HepG2 (cell line): ENCODE results near the gene THSD4. TPM values are rescaled to one million over a fixed set of nuclear protein-coding genes. Genes with fewer than 3 reads are reported as not detected.

Experiments
- ATAC-seq: fragments of 200-7000 bp; cut with Tn5 transposase; 3 replicates; pipeline ENCODE4 v1.9.1; 2020; ENCODE audit warnings: mild to moderate bottlenecking, moderate library complexity
- BruUV-seq: library from RNA; stranded (reverse); fragments of 400-500 nt; replicated peaks from 2 replicates; lab custom pipeline; 2021; lab: Mats Ljungman, UMichigan
- CTCF ChIA-PET: fragments of 300-600 bp; formaldehyde crosslinking; extraction: SDS; loops from one replicate; lab custom pipeline; 2021; ENCODE audit warnings: low total read pairs, inconsistent platforms, low intra/inter-chr PET ratio; lab: Yijun Ruan, JAX
- POLR2A ChIA-PET: fragments of 350-600 bp; sonication (Branson Sonifier 250); formaldehyde crosslinking; loops from one replicate; lab custom pipeline; 2020; ENCODE audit warnings: antibody characterized with exemption, inconsistent platforms; lab: Yijun Ruan, JAX
- DNase-seq: peaks from one replicate; pipeline ENCODE4 v3.0.0-alpha.2; 2015; ENCODE audit warnings: low spot score
- FAIRE-seq: peaks from 3 replicates; lab custom pipeline; 2011; peaks lifted over from hg19 to GRCh38; lab: Jason Lieb, UNC
- H2AFZ ChIP-seq: one replicate; pipeline ENCODE4 v1.6.1; 2011; ENCODE audit warnings: low read length, inconsistent platforms
- H3K27ac ChIP-seq: fragments of 300-600 bp; 3 replicates; pipeline ENCODE4 v1.8.0; 2011; ENCODE audit warnings: mixed run types, mild to moderate bottlenecking, mixed read lengths, low read length, inconsistent platforms; ENCODE audit not compliant: insufficient read depth; ENCODE audit errors: extremely low read length
- H3K27me3 ChIP-seq, 2 experiments: fragments of 200-600 bp in 1 of 2; 2 replicates in 1 of 2; 3 replicates in 1 of 2; pipeline versions ENCODE4 v1.6.0 to v1.8.0; 2011; ENCODE audit warnings: low read length in 2 of 2, mild to moderate bottlenecking in 2 of 2, moderate library complexity in 2 of 2, inconsistent platforms in 1 of 2; ENCODE audit not compliant: insufficient read depth in 2 of 2, control insufficient read depth in 1 of 2
- H3K36me3 ChIP-seq, 2 experiments: fragments of 200-600 bp in 1 of 2; replicated peaks in 1 of 2; 2 replicates in 1 of 2; 3 replicates in 1 of 2; pipeline versions ENCODE4 v1.5.1 to v1.8.0; 2011; ENCODE audit warnings: low read length in 2 of 2, inconsistent platforms in 1 of 2; ENCODE audit not compliant: insufficient read depth in 2 of 2, control insufficient read depth in 1 of 2
- H3K4me1 ChIP-seq: 2 replicates; pipeline ENCODE4 v1.5.1; 2012; ENCODE audit warnings: low read length, inconsistent platforms; ENCODE audit not compliant: insufficient read depth
- H3K4me2 ChIP-seq: 2 replicates; pipeline ENCODE4 v1.6.0; 2011; ENCODE audit warnings: low read depth, low read length, inconsistent platforms
- H3K4me3 ChIP-seq, 3 experiments: fragments of 200-600 bp in 1 of 3; sonication (generic), shearing (Covaris generic) in 1 of 3; replicated peaks in 1 of 3; 2 replicates each; pipeline ENCODE4 v1.5.1; 2011 to 2016; ENCODE audit warnings: low read length in 3 of 3, inconsistent platforms in 2 of 3, low read depth in 2 of 3, mild to moderate bottlenecking in 2 of 3, control low read depth in 1 of 3, mixed read lengths in 1 of 3; ENCODE audit not compliant: insufficient read depth in 1 of 3
- H3K79me2 ChIP-seq: one replicate; pipeline ENCODE4 v1.6.1; 2011; ENCODE audit warnings: low read length, inconsistent platforms; ENCODE audit not compliant: insufficient read depth
- H3K9ac ChIP-seq: 2 replicates; pipeline ENCODE4 v1.6.0; 2011; ENCODE audit warnings: mild to moderate bottlenecking, low read depth, low read length, inconsistent platforms; ENCODE audit not compliant: insufficient read depth
- H3K9me3 ChIP-seq: 2 replicates; pipeline ENCODE4 v1.5.1; 2012; ENCODE audit warnings: mild to moderate bottlenecking, low read length
- H4K20me1 ChIP-seq: 2 replicates; pipeline ENCODE4 v1.6.0; 2011; ENCODE audit warnings: inconsistent platforms, mild to moderate bottlenecking, low read length, moderate library complexity; ENCODE audit not compliant: insufficient read depth
- DMAP1 ChIP-seq: IDR thresholded peaks from 2 replicates; pipeline ENCODE4 v1.6.1; 2016
- GPBP1L1 ChIP-seq: sonication (generic); formaldehyde crosslinking; IDR thresholded peaks from 2 replicates; pipeline ENCODE4 v1.5.0; 2020; ENCODE audit warnings: mild to moderate bottlenecking, missing genetic modification reagents
- HBP1 ChIP-seq: IDR thresholded peaks from 2 replicates; pipeline ENCODE4 v1.6.1; 2016; ENCODE audit warnings: low read depth, control low read depth
- SETDB1 ChIP-seq: sonication (generic); formaldehyde crosslinking; IDR thresholded peaks from 2 replicates; pipeline ENCODE4 v1.5.1; 2020; ENCODE audit warnings: missing genetic modification reagents, mild to moderate bottlenecking, borderline replicate concordance
- STAG1 ChIP-seq: sonication (generic); formaldehyde crosslinking; IDR thresholded peaks from 2 replicates; pipeline ENCODE4 v1.4.0; 2020; ENCODE audit warnings: missing genetic modification reagents
- TGIF2 ChIP-seq: IDR thresholded peaks from 2 replicates; pipeline ENCODE4 v1.6.1; 2016; ENCODE audit warnings: control low read depth, missing compliant biosample characterization
- TOE1 ChIP-seq: sonication (generic); formaldehyde crosslinking; IDR thresholded peaks from 2 replicates; pipeline ENCODE4 v1.4.0; 2020; ENCODE audit warnings: mild to moderate bottlenecking, missing genetic modification reagents
- ZBTB3 ChIP-seq: sonication (generic); formaldehyde crosslinking; IDR thresholded peaks from 2 replicates; pipeline ENCODE4 v1.4.0; 2020; ENCODE audit warnings: low read depth, mild to moderate bottlenecking, moderate library complexity, missing genetic modification reagents, borderline replicate concordance
- ZBTB39 ChIP-seq: sonication (generic); formaldehyde crosslinking; IDR thresholded peaks from 2 replicates; pipeline ENCODE4 v1.5.0; 2020; ENCODE audit warnings: missing genetic modification reagents
- ZC3H13 ChIP-seq: sonication (generic); formaldehyde crosslinking; IDR thresholded peaks from 2 replicates; pipeline ENCODE4 v1.8.1; 2023; ENCODE audit warnings: mild to moderate bottlenecking, missing genetic modification reagents, moderate library complexity
- ZNF17 ChIP-seq: sonication (generic); formaldehyde crosslinking; IDR thresholded peaks from 2 replicates; pipeline ENCODE4 v1.5.0; 2020; ENCODE audit warnings: mild to moderate bottlenecking, missing genetic modification reagents
- ZNF772 ChIP-seq: sonication (generic); formaldehyde crosslinking; IDR thresholded peaks from 2 replicates; pipeline ENCODE4 v1.5.0; 2020; ENCODE audit warnings: mild to moderate bottlenecking, missing genetic modification reagents
- WGBS: methylation state at CpG from one replicate; pipeline ENCODE4 v1.1.6; 2017; ENCODE audit warnings: low lambda C conversion rate; 5-methylcytosine and 5-hydroxymethylcytosine counted together
- in situ Hi-C: cut with HindIII; loops from 2 replicates; pipeline ENCODE4 v1.10.0; 2017; ENCODE audit warnings: low pct_unique_long_range_greater_than_20kb; ENCODE audit not compliant: extremely low pct_ligation_motif_present
- intact Hi-C: fragments of 100-400 bp; cut with micrococcal nuclease; formaldehyde crosslinking; loops from one replicate; pipeline ENCODE4 v1.10.0; 2022; ENCODE audit not compliant: unreplicated experiment
- polyA plus RNA-seq, 8 experiments: library from polyadenylated mRNA; depleted of rRNA in 3 of 8; stranded (reverse) in 7 of 8; unstranded in 1 of 8; fragments of >200 nt; fragmentation: Illumina TruSeq in 4 of 8; extraction: Trizol in 4 of 8; gene quantifications; 2 replicates each; pipeline versions ENCODE4 v1.2.1 to v1.2.3, GENCODE V29; 2011 to 2016; ENCODE audit warnings: low read depth in 4 of 8, missing spikeins in 1 of 8, mixed read lengths in 1 of 8; ENCODE audit not compliant: insufficient read depth in 1 of 8
- total RNA-seq, 5 experiments: library from RNA; depleted of rRNA; stranded (reverse); fragments of >200 nt; fragmentation: Illumina TruSeq; extraction: Trizol; gene quantifications; 2 replicates each; pipeline ENCODE4 v1.2.3, GENCODE V29; 2016; ENCODE audit warnings: low read depth in 1 of 5
- TF ChIP-seq, protein P1 (sequence below): sonication (generic); formaldehyde crosslinking; IDR thresholded peaks from 2 replicates; pipeline ENCODE4 v1.4.0; 2020; ENCODE audit warnings: missing genetic modification reagents
- TF ChIP-seq, protein P2 (sequence below): IDR thresholded peaks from 2 replicates; pipeline ENCODE4 v1.6.1; 2016; ENCODE audit warnings: mild to moderate bottlenecking

THSD4 gene
- total and polyA plus RNA-seq, 2 of the 13 experiments (the other 11 are each of a cell fraction or from before 2014, with no cell fraction given) = 0.07 to 0.21 TPM

DNA sequence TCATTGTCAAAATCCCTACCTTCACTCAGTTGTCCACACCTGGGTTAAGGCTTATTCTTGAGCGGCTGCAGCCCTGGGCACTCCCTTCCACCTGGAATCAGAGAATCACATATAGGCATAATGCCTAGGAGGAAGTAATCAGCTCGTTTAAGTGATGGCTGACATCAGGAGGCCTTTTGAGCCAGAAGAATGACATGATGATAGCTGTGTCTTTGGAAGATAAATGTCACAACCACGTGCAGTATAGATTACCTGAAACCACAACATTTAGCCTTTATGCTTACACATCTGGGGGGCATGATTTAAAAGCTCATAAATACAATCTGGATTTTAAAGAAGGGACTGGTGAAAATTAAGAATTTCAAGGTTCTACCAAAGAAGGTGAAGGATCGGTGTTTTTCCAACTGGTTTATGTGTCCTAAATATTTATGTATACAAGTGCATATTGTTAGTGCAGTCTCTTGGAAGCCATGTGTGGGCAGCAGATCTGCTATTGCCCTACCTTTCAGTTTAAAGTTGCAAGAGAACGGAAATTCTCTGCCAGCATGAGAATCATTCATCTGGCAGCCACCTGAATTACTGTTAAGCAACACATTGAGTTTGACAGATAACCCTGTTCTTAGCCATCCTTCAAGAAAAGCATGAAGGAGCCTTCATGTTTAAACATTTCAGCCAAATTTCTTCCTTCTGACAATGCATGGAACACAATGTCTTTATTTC lies 531.7 kb downstream of the THSD4 start (continued):
- TF ChIP-seq, protein P1, sequence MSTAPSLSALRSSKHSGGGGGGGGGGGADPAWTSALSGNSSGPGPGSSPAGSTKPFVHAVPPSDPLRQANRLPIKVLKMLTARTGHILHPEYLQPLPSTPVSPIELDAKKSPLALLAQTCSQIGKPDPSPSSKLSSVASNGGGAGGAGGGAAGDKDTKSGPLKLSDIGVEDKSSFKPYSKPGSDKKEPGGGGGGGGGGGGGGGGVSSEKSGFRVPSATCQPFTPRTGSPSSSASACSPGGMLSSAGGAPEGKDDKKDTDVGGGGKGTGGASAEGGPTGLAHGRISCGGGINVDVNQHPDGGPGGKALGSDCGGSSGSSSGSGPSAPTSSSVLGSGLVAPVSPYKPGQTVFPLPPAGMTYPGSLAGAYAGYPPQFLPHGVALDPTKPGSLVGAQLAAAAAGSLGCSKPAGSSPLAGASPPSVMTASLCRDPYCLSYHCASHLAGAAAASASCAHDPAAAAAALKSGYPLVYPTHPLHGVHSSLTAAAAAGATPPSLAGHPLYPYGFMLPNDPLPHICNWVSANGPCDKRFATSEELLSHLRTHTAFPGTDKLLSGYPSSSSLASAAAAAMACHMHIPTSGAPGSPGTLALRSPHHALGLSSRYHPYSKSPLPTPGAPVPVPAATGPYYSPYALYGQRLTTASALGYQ (CRISPR knock-in tag) = no peak
- TF ChIP-seq ZNF772 = no peak

- FAIRE-seq (no peak), ATAC-seq (no peak), DNase-seq (no peak)
- 61% methylated on average over 4 of the region's 4 CpGs for WGBS
- Histone ChIP-seq H3K79me2 (no peaks in the 10 kb centered on the region), H3K27me3 (peaks cover 0 to 8% of the 10 kb centered on the region in 2 experiments; a peak in 1 of 5 replicates), H3K4me3 (no peak overlapping the region), H3K27ac (no peak overlapping the region), H2AFZ (no peak overlapping the region), H4K20me1 (no peaks in the 10 kb centered on the region), H3K9ac (no peak overlapping the region), H3K36me3 (no peaks in the 10 kb centered on the region), H3K9me3 (no peaks in the 10 kb centered on the region; the same call in 1 of the 2 replicates), H3K4me1 (peaks cover 12% of the 10 kb centered on the region), H3K4me2 (no peak overlapping the region)
- ChIA-PET CTCF (no interaction called here), POLR2A (no interaction called here)
- in situ Hi-C loops (no loop called here), intact Hi-C loops (no loop called here)
- BruUV-seq = no TSS peak
- TF ChIP-seq HBP1 (CRISPR knock-in tag) (no peak), TOE1 (no peak), GPBP1L1 (CRISPR knock-in tag) (no peak), STAG1 (CRISPR knock-in tag) (no peak), ZBTB3 (CRISPR knock-in tag) (no peak), SETDB1 (CRISPR knock-in tag) (no peak), ZBTB39 (CRISPR knock-in tag) (no peak), DMAP1 (CRISPR knock-in tag) (no peak), TGIF2 (no peak), ZNF17 (CRISPR knock-in tag) (no peak), ZC3H13 (CRISPR knock-in tag) (no peak)
- TF ChIP-seq, protein P2, sequence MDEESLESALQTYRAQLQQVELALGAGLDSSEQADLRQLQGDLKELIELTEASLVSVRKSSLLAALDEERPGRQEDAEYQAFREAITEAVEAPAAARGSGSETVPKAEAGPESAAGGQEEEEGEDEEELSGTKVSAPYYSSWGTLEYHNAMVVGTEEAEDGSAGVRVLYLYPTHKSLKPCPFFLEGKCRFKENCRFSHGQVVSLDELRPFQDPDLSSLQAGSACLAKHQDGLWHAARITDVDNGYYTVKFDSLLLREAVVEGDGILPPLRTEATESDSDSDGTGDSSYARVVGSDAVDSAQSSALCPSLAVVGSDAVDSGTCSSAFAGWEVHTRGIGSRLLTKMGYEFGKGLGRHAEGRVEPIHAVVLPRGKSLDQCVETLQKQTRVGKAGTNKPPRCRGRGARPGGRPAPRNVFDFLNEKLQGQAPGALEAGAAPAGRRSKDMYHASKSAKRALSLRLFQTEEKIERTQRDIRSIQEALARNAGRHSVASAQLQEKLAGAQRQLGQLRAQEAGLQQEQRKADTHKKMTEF (CRISPR knock-in tag) = no peak
Observed at GRCh38 chr15:71647487-71647808, 532.2 kb downstream of the THSD4 start.
